ENCODE results near the gene PRKN.

PRKN gene

DNA sequence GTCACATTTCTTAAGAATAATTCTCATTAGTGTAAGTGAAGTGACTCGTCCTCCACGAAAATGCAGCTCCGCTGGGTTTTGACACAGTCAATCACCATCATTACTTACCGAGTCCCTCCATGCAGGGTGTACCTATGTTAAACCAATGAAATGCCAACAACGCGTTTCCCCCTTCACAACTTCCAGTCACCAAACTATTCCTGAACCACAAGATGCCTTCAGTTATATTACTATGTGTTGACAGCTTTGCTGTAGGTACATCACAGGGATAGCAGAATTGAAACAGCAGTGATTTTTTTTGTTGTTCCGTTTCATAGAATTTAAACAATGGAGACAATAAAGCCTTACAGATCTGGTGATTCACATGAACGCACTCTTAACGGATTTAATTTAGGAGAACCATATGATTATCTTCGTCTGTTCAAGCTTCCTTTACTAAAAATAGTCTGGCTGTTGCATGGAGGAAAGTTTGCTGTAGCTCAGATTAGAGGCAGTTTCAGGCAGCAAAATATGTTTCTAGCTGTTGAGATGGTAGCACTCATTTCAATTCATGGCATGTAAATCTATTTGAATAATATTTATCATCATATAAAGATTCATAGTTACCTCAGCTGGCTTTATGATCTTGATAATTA, 652.8 kb downstream of the PRKN start:
- Histone ChIP-seq H3K9ac (ENCODE audit: low read length) (no peak overlapping the region), H3F3A (ENCODE audit: insufficient read depth, low read length) (no peaks in the 10 kb centered on the region), H3K4me3 (ENCODE audit: low read depth, low read length, poor library complexity, severe bottlenecking) (no peak overlapping the region), H3K27ac (ENCODE audit: low read depth, low read length, poor library complexity, severe bottlenecking) (no peak overlapping the region), H3K79me2 (ENCODE audit: insufficient read depth, low read length) (no peaks in the 10 kb centered on the region), H3K9me3 (ENCODE audit: low read length) (no peaks in the 10 kb centered on the region), H3K27me3 (ENCODE audit: insufficient read depth, low read length) (no peaks in the 10 kb centered on the region), H2AFZ (ENCODE audit: low read length) (no peak overlapping the region), H3K4me1 (ENCODE audit: insufficient read depth, low read length, severe bottlenecking) (no peaks in the 10 kb centered on the region), H3K9me2 (ENCODE audit: low read depth, low read length) (no peaks in the 10 kb centered on the region), H3K36me3 (ENCODE audit: insufficient read depth, low read length) (no peaks in the 10 kb centered on the region), H3K4me2 (ENCODE audit: low read length) (no peak overlapping the region), H4K20me1 (ENCODE audit: insufficient read depth, low read length) (no peaks in the 10 kb centered on the region)
- TF ChIP-seq, protein P1, sequence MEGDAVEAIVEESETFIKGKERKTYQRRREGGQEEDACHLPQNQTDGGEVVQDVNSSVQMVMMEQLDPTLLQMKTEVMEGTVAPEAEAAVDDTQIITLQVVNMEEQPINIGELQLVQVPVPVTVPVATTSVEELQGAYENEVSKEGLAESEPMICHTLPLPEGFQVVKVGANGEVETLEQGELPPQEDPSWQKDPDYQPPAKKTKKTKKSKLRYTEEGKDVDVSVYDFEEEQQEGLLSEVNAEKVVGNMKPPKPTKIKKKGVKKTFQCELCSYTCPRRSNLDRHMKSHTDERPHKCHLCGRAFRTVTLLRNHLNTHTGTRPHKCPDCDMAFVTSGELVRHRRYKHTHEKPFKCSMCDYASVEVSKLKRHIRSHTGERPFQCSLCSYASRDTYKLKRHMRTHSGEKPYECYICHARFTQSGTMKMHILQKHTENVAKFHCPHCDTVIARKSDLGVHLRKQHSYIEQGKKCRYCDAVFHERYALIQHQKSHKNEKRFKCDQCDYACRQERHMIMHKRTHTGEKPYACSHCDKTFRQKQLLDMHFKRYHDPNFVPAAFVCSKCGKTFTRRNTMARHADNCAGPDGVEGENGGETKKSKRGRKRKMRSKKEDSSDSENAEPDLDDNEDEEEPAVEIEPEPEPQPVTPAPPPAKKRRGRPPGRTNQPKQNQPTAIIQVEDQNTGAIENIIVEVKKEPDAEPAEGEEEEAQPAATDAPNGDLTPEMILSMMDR (IDR thresholded peaks at IDR 0.05; ENCODE audit: low read length), result no peak
- no peak for TF ChIP-seq EZH2 (IDR thresholded peaks at IDR 0.05; ENCODE audit: borderline replicate concordance, low read length)

DNA sequence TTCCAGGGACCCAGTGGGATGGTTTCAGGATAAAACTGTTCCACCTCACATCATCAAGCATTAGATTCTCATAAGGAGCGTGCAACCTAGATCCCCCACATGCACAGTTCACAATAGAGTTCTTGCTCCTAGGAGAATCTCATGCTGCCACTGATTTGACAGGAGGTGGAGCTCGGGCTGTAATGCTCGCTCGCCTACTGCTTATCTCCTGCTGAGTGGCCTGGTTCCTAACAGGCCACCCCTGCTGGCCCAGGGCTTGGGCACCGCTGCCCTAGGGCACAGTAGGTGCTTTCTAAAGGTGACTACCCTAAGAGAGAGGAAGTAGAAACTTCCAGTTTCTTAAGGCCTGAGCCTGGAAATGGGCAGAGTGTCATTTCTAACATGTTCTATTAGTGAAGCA, 656.9 kb downstream of the PRKN start:
- Histone ChIP-seq H3K79me2 (ENCODE audit: insufficient read depth, low read length) (no peaks in the 10 kb centered on the region), H3F3A (ENCODE audit: insufficient read depth, low read length) (no peaks in the 10 kb centered on the region), H3K4me1 (ENCODE audit: insufficient read depth, low read length, severe bottlenecking) (no peaks in the 10 kb centered on the region), H3K4me2 (ENCODE audit: low read length) (no peak overlapping the region), H4K20me1 (ENCODE audit: insufficient read depth, low read length) (no peaks in the 10 kb centered on the region), H3K4me3 (ENCODE audit: low read depth, low read length, poor library complexity, severe bottlenecking) (no peak overlapping the region), H2AFZ (ENCODE audit: low read length) (no peak overlapping the region), H3K9ac (ENCODE audit: low read length) (no peak overlapping the region), H3K9me3 (ENCODE audit: low read length) (no peaks in the 10 kb centered on the region), H3K36me3 (ENCODE audit: insufficient read depth, low read length) (no peaks in the 10 kb centered on the region), H3K9me2 (ENCODE audit: low read depth, low read length) (no peaks in the 10 kb centered on the region), H3K27ac (ENCODE audit: low read depth, low read length, poor library complexity, severe bottlenecking) (no peak overlapping the region), H3K27me3 (ENCODE audit: insufficient read depth, low read length) (no peaks in the 10 kb centered on the region)
- TF ChIP-seq, protein P1 (IDR thresholded peaks at IDR 0.05; ENCODE audit: low read length), result no peak
- TF ChIP-seq EZH2 (IDR thresholded peaks at IDR 0.05; ENCODE audit: borderline replicate concordance, low read length), result no peak

DNA sequence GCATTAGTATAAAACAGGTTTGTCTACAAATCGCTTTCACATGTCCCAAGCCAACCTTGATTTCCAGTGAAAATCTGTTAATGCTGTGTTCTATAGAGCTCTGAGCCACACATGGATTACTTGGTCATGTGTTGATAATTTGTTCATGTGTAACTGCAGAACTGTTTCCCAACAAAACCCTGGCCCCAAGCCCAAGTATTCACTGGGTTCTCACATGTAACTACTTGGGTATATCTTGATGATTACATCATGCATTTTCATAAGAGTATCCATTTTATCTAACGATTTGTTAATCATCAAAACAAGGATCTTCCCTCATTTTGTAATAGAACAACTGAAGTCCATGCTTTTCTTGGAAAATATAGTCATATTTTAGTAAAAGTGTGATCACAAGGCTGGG, 657.6 kb downstream of the PRKN start:
- no peak overlapping the region for H2AFZ ChIP-seq (ENCODE audit: low read length)
- H3K9ac ChIP-seq (ENCODE audit: low read length), result no peak overlapping the region
- H3K9me3 ChIP-seq (ENCODE audit: low read length), result no peaks in the 10 kb centered on the region
- no peaks in the 10 kb centered on the region for H3K79me2 ChIP-seq (ENCODE audit: insufficient read depth, low read length)
- H3K27ac ChIP-seq (ENCODE audit: low read depth, low read length, poor library complexity, severe bottlenecking), result no peak overlapping the region
- H3K9me2 ChIP-seq (ENCODE audit: low read depth, low read length), result no peaks in the 10 kb centered on the region
- no peak overlapping the region for H3K4me3 ChIP-seq (ENCODE audit: low read depth, low read length, poor library complexity, severe bottlenecking)
- no peak for TF ChIP-seq EZH2 (IDR thresholded peaks at IDR 0.05; ENCODE audit: borderline replicate concordance, low read length)
- TF ChIP-seq, protein P1 (IDR thresholded peaks at IDR 0.05; ENCODE audit: low read length), result no peak
- H3K4me2 ChIP-seq (ENCODE audit: low read length), result no peak overlapping the region
- H3K36me3 ChIP-seq (ENCODE audit: insufficient read depth, low read length), result no peaks in the 10 kb centered on the region
- no peaks in the 10 kb centered on the region for H3F3A ChIP-seq (ENCODE audit: insufficient read depth, low read length)
- no peaks in the 10 kb centered on the region for H4K20me1 ChIP-seq (ENCODE audit: insufficient read depth, low read length)
- no peaks in the 10 kb centered on the region for H3K4me1 ChIP-seq (ENCODE audit: insufficient read depth, low read length, severe bottlenecking)
- H3K27me3 ChIP-seq (ENCODE audit: insufficient read depth, low read length), result no peaks in the 10 kb centered on the region

All from OCI-LY1 (cell line).